Small intestine (tissue), 7 donors: ENCODE measurements around the gene ST6GAL2. TPM values are rescaled to one million over a fixed set of nuclear protein-coding genes. Genes with fewer than 3 reads are reported as not detected.
A peak's percentile ranks its signal among the peaks of the same experiment; 100 is the strongest.

Experiments used
- DNase-seq, 2 donors: peaks; one replicate each; pipeline versions ENCODE4 v3.0.0 to v3.0.0-alpha.2; 2013
- FAIRE-seq: peaks from 2 replicates; lab custom pipeline; 2012; peaks lifted over from hg19 to GRCh38; lab: Jason Lieb, UNC
- H3K27ac ChIP-seq, 3 donors: one replicate each; pipeline ENCODE4 v1.5.1; 2013; ENCODE audit warnings: low read length in 2 of 3, mild to moderate bottlenecking in 2 of 3, control low read depth in 1 of 3, inconsistent platforms in 1 of 3, low read depth in 1 of 3, moderate library complexity in 1 of 3
- H3K27me3 ChIP-seq, 3 donors: one replicate each; pipeline ENCODE4 v1.6.1; 2013; ENCODE audit warnings: low read length in 3 of 3, inconsistent platforms in 1 of 3; ENCODE audit not compliant: control insufficient read depth in 3 of 3, insufficient read depth in 3 of 3
- H3K36me3 ChIP-seq, 3 donors: one replicate each; pipeline ENCODE4 v1.6.1; 2013; ENCODE audit warnings: low read length in 3 of 3, inconsistent platforms in 1 of 3, low read depth in 1 of 3, mild to moderate bottlenecking in 1 of 3, moderate library complexity in 1 of 3; ENCODE audit not compliant: control insufficient read depth in 3 of 3, insufficient read depth in 2 of 3
- H3K4me1 ChIP-seq, 3 donors: one replicate each; pipeline ENCODE4 v1.6.1; 2013; ENCODE audit warnings: low read length in 2 of 3, inconsistent platforms in 1 of 3, low read depth in 1 of 3, mild to moderate bottlenecking in 1 of 3, moderate library complexity in 1 of 3; ENCODE audit not compliant: control insufficient read depth in 3 of 3, insufficient read depth in 2 of 3
- H3K4me3 ChIP-seq, 3 donors: one replicate each; pipeline ENCODE4 v1.5.1; 2013; ENCODE audit warnings: low read length in 3 of 3, control low read depth in 1 of 3, inconsistent platforms in 1 of 3, low read depth in 1 of 3, mild to moderate bottlenecking in 1 of 3, moderate library complexity in 1 of 3
- H3K9me3 ChIP-seq, 2 donors: one replicate each; pipeline ENCODE4 v1.6.1; 2013; ENCODE audit warnings: low read depth in 1 of 2, low read length in 1 of 2; ENCODE audit not compliant: control insufficient read depth in 2 of 2, insufficient read depth in 1 of 2
- WGBS, 3 donors: extraction: QIAGEN DNeasy Blood & Tissue Kit; methylation state at CpG; one replicate each; pipeline ENCODE4 v1.1.7; 2013; 5-methylcytosine and 5-hydroxymethylcytosine counted together
- polyA plus RNA-seq, 4 donors: library from polyadenylated mRNA; stranded (reverse) in 3 of 4; unstranded in 1 of 4; fragments of 200-250 nt in 3 of 4; fragments of 120-200 nt in 1 of 4; gene quantifications; one replicate each; pipeline versions ENCODE4 v1.2.1 to v1.2.3, GENCODE V29; 2013
- donor health status: healthy with polysubstance abuse.
- donor health status: control.
- donor health status: control.
- donor health status: Bipolar disorder and iron deficiency.
- donor health status: healthy.

The ST6GAL2 gene
- polyA plus RNA-seq, 4 donors, result 0.03 to 0.89 TPM; not detected in 2

DNA sequence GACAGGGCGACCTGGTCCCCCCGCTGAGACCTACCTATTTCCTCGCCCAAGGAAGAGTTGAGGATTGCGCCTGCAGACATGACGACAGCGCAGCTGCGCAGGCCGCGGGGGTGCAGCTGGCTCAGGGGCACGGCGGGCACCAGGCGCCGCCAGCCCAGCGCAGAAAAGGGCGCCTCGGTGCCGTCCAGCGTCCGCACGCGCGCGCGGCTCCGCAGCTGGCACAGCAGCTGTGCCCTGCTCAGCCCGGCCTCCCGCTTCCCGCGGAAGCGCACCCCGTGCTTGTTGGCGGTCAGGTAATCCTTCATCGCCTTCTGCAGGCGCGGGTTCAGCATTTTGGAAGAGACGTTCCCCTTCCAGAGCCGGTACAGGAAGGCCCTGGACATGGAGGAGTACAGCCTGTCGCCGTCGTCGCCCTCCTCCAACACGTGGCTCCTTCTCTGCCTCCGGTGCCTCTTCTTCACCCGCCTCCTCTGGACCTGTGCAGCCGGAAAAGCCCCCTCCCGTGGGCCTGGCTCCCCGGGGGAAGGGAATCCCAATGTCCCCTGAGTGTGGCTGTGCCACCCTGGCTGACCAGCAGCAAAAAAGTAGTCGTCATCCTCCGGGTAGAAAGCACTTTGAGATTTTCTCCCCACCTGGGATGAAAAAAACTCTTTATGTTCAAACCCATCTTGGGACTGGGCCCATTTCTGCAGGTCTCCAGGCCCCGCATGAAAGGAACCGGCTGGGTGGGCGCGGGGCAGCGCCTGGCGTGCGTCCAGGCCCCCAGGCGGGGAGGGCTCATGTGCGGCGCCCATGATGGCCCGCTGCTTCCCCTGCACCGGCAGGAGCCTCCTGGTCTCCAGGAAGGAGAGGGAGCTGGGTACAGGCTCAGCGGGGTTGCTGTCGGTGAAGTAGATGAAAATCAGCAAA lies 42.7 kb downstream of the ST6GAL2 start:
- Histone ChIP-seq H3K9me3 (no peaks in the 10 kb centered on the region), H3K4me3 (no peak overlapping the region), H3K27me3 (no peaks in the 10 kb centered on the region), H3K36me3 (no peaks in the 10 kb centered on the region), H3K4me1 (no peaks in the 10 kb centered on the region), H3K27ac (no peak overlapping the region)
- FAIRE-seq (no peak), DNase-seq (no peak)
- 94 to 96% (median 96%) methylated on average over 62 to 63 of the region's 63 CpGs for WGBS, 3 donors

DNA sequence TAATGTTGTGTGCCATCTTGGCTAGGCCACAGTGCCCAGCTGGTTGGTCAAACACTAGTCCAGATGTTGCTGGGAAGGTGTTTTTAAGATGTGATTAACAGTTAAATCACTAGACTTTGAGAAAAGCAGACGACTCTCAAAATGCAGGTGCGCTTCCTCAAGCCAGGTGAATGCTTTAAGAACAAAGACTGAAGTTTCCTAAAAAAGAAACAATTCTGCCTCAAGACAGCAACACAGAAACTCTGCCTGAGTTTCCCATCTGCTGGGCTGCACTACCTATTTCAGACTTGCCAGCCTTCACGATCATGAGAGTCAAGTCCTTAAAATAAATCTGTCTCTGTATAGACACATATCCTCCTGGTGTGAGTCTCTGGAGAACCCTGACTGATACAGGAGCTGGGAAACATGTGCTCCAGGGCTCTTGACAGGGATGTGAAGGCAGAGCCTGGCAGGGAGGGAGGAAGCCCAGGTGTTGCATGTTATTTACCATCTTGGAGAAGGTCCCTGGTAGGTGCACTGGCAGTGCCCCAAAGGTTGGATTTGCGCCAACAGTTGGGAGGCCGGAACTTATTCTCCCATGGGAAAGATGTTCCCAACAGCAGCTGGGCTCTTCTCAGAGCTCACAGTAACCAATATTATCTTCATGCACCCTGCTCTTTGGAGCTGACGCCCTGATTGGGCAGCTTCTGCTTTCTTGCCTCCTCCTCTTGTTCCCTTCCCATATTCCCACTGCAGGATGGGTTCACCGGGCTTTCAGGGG lies 43.9 kb downstream of the ST6GAL2 start:
- Histone ChIP-seq H3K27ac (no peak overlapping the region), H3K9me3 (no peaks in the 10 kb centered on the region), H3K36me3 (no peaks in the 10 kb centered on the region), H3K4me3 (no peak overlapping the region), H3K4me1 (no peaks in the 10 kb centered on the region), H3K27me3 (no peaks in the 10 kb centered on the region)
- DNase-seq, result no peak
- 70 to 78% (median 71%) methylated on average over 7 of the region's 7 CpGs for WGBS, 3 donors
- no peak for FAIRE-seq

DNA sequence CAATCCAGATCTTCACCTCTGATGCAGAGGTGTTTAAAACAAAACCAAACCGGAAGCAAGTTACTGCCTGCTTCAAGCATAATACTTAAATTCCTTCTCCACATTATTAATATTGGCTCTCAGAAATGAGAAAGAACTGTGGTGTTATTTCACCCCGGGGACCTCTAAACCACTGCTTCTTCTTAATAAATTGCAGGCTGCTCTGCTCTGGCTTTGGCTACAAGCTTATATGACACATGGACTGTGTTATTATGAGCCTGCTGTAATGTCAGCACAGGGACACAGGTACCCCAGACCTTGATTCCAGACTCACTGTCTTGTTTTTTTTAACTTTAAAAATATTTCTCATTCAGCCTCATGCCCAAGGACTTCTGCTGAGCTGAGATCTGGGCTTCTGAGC lies 45.1 kb downstream of the ST6GAL2 start:
- no peaks in the 10 kb centered on the region for H3K9me3 ChIP-seq
- 59 to 78% (median 74%) methylated on average over 2 of the region's 2 CpGs for WGBS, 3 donors
- no peak overlapping the region for H3K27ac ChIP-seq
- H3K4me3 ChIP-seq, result no peak overlapping the region
- FAIRE-seq (no peak), DNase-seq (no peak)
- H3K36me3 ChIP-seq, result no peaks in the 10 kb centered on the region
- no peaks in the 10 kb centered on the region for H3K27me3 ChIP-seq
- H3K4me1 ChIP-seq, result no peaks in the 10 kb centered on the region

- WGBS, 3 donors, result 54 to 66% (median 59%) methylated on average over 7 of the region's 7 CpGs
- Histone ChIP-seq H3K36me3 (no peaks in the 10 kb centered on the region), H3K4me3 (no peak overlapping the region), H3K9me3 (no peaks in the 10 kb centered on the region), H3K27ac (no peak overlapping the region), H3K27me3 (no peaks in the 10 kb centered on the region), H3K4me1 (no peaks in the 10 kb centered on the region)
- FAIRE-seq, result no peak
- peak in 1 of 2 donors; percentile 5 for DNase-seq
These were observed 45.9 kb downstream of the ST6GAL2 start for GRCh38 chr2:106839849-106840595.

GRCh38 chr2:106833256-106833655 lies 52.7 kb downstream of the ST6GAL2 start:
- WGBS, 3 donors, result 65 to 78% (median 77%) methylated on average over 3 of the region's 3 CpGs
- Histone ChIP-seq H3K36me3 (no peaks in the 10 kb centered on the region), H3K9me3 (no peaks in the 10 kb centered on the region), H3K27me3 (no peaks in the 10 kb centered on the region), H3K4me1 (no peaks in the 10 kb centered on the region), H3K27ac (no peak overlapping the region), H3K4me3 (no peak overlapping the region)
- FAIRE-seq (no peak), DNase-seq (no peak)

GRCh38 chr2:106831816-106832569 lies 54.0 kb downstream of the ST6GAL2 start:
- Histone ChIP-seq H3K27me3 (no peaks in the 10 kb centered on the region), H3K4me1 (no peaks in the 10 kb centered on the region), H3K4me3 (no peak overlapping the region), H3K36me3 (no peaks in the 10 kb centered on the region), H3K9me3 (no peaks in the 10 kb centered on the region), H3K27ac (no peak overlapping the region)
- FAIRE-seq, result no peak
- DNase-seq, result no peak
- 61 to 74% (median 64%) methylated on average over 6 of the region's 6 CpGs for WGBS, 3 donors

DNA sequence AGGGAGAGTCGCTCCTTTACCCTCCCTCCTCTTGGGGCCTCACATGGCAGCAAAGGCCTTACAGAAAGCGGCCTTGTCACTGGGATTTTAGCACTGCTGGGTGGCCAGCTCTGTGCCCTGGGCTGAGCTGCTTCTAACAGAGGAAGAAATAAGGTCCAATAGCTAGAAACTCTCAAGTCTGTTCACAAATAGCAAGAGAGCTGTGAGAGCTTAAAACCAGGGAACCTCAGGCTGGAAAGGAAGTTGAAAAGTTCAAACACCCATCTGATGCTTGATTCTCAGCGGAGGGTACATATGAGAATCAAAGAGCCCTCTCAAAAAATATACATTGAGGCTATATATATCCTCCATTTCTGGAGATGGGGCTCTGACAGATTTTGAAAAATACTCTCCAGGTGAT lies 54.7 kb downstream of the ST6GAL2 start:
- Histone ChIP-seq H3K4me3 (no peak overlapping the region), H3K27ac (no peak overlapping the region), H3K9me3 (no peaks in the 10 kb centered on the region), H3K4me1 (no peaks in the 10 kb centered on the region), H3K36me3 (no peaks in the 10 kb centered on the region), H3K27me3 (no peaks in the 10 kb centered on the region)
- no peak for FAIRE-seq
- no peak for DNase-seq
- 69 to 78% (median 74%) methylated on average over 3 of the region's 3 CpGs for WGBS, 3 donors
